SK-N-SH (cell line): ENCODE data around the gene HPCAL1. TPM values are rescaled to one million over a fixed set of nuclear protein-coding genes. Genes with fewer than 3 reads are reported as not detected.

Experiments
- CTCF ChIA-PET: fragments of 300-600, 350-600 bp; formaldehyde crosslinking; extraction: SDS; loops from one replicate; lab custom pipeline; 2021; lab: Yijun Ruan, JAX
- POLR2A ChIA-PET: fragments of 350-600 bp; sonication (Branson Sonifier 250); formaldehyde crosslinking; extraction: SDS; loops from one replicate; lab custom pipeline; 2020; ENCODE audit warnings: antibody characterized with exemption, inconsistent platforms; lab: Yijun Ruan, JAX
- DNase-seq: peaks from one replicate; pipeline ENCODE4 v3.0.0; 2012
- H2AFZ ChIP-seq: fragments of 200-600 bp; sonication (generic); 2 replicates; pipeline ENCODE4 v1.8.1; 2016; ENCODE audit warnings: antibody characterized with exemption, mild to moderate bottlenecking, low read depth
- H3F3A ChIP-seq: fragments of 200-600 bp; sonication (generic); replicated peaks from 2 replicates; pipeline ENCODE3; 2016; ENCODE audit warnings: antibody characterized with exemption, mild to moderate bottlenecking; ENCODE audit not compliant: insufficient read depth
- H3K27ac ChIP-seq, 2 experiments: fragments of 200-500 bp in 1 of 2; fragments of 200-600 bp in 1 of 2; sonication (Bioruptor generic) in 1 of 2; sonication (generic), shearing (Covaris generic) in 1 of 2; 2 replicates each; pipeline versions ENCODE4 v1.5.1 to v1.6.1; 2014 to 2016; ENCODE audit warnings: low read depth in 2 of 2, inconsistent platforms in 1 of 2, low read length in 1 of 2, mild to moderate bottlenecking in 1 of 2, mixed read lengths in 1 of 2
- H3K27me3 ChIP-seq: fragments of 200-600 bp; sonication (generic), shearing (Covaris generic); 2 replicates; pipeline ENCODE4 v1.6.1; 2016; ENCODE audit warnings: mixed run types; ENCODE audit not compliant: insufficient read depth
- H3K36me3 ChIP-seq, 2 experiments: fragments of 200-500 bp in 1 of 2; fragments of 200-600 bp in 1 of 2; sonication (Bioruptor generic) in 1 of 2; sonication (generic) in 1 of 2; replicated peaks in 1 of 2; 2 replicates each; pipeline versions ENCODE3 to v1.5.1; 2014 to 2016; ENCODE audit warnings: low read length in 1 of 2, mild to moderate bottlenecking in 1 of 2; ENCODE audit not compliant: insufficient read depth in 2 of 2, control insufficient read depth in 1 of 2
- H3K4me1 ChIP-seq, 2 experiments: fragments of 200-500 bp in 1 of 2; fragments of 200-600 bp in 1 of 2; sonication (Bioruptor generic) in 1 of 2; sonication (generic), shearing (Covaris generic) in 1 of 2; 2 replicates each; pipeline versions ENCODE4 v1.5.1 to v1.6.1; 2014 to 2016; ENCODE audit warnings: low read depth in 1 of 2, low read length in 1 of 2, mixed run types in 1 of 2; ENCODE audit not compliant: insufficient read depth in 2 of 2, control insufficient read depth in 1 of 2
- H3K4me2 ChIP-seq: fragments of 200-600 bp; sonication (generic), shearing (Covaris generic); 2 replicates; pipeline ENCODE4 v1.6.1; 2017; ENCODE audit warnings: mixed run types
- H3K4me3 ChIP-seq, 2 experiments: fragments of 200-500 bp in 1 of 2; fragments of 200-600 bp in 1 of 2; sonication (Bioruptor generic) in 1 of 2; sonication (generic), shearing (Covaris generic) in 1 of 2; 2 replicates each; pipeline versions ENCODE4 v1.5.1 to v1.8.1; 2014 to 2016; ENCODE audit warnings: low read depth in 2 of 2, inconsistent platforms in 1 of 2, low read length in 1 of 2, mild to moderate bottlenecking in 1 of 2, mixed read lengths in 1 of 2, moderate library complexity in 1 of 2
- H3K79me2 ChIP-seq: fragments of 200-600 bp; sonication (generic); 2 replicates; pipeline ENCODE4 v1.8.1; 2017; ENCODE audit warnings: mild to moderate bottlenecking; ENCODE audit not compliant: insufficient read depth
- H3K9ac ChIP-seq: fragments of 200-600 bp; sonication (generic); 2 replicates; pipeline ENCODE4 v1.6.1; 2017; ENCODE audit warnings: mixed run types
- H3K9me2 ChIP-seq: fragments of 200-600 bp; sonication (generic); 2 replicates; pipeline ENCODE4 v1.6.1; 2017; ENCODE audit warnings: mixed run types
- H3K9me3 ChIP-seq: fragments of 200-600 bp; sonication (generic); 2 replicates; pipeline ENCODE4 v1.6.1; 2017; ENCODE audit warnings: mixed run types, mild to moderate bottlenecking, moderate library complexity
- H4K20me1 ChIP-seq: fragments of 200-600 bp; sonication (generic); 2 replicates; pipeline ENCODE4 v1.6.1; 2017; ENCODE audit warnings: mild to moderate bottlenecking, mixed run types; ENCODE audit not compliant: insufficient read depth
- CHD2 ChIP-seq: fragments of 150-350 bp; IDR thresholded peaks from 2 replicates; pipeline ENCODE4 v1.6.1; 2018; ENCODE audit warnings: low read length; ENCODE audit not compliant: partially characterized antibody
- EP300 ChIP-seq, 2 experiments: IDR thresholded peaks; 2 replicates each; pipeline versions ENCODE4 v1.4.0 to v1.6.1; 2012; ENCODE audit warnings: borderline replicate concordance in 1 of 2, low read depth in 1 of 2, low read length in 1 of 2
- EZH2phosphoT487 ChIP-seq: fragments of 200-600 bp; sonication (generic); IDR thresholded peaks from 2 replicates; pipeline ENCODE4 v1.6.1; 2017; ENCODE audit warnings: low read depth, mixed run types, mild to moderate bottlenecking, antibody characterized with exemption, moderate library complexity, borderline replicate concordance
- FOXJ3 ChIP-seq: sonication (generic); formaldehyde crosslinking; IDR thresholded peaks from 2 replicates; pipeline ENCODE4 v1.5.1; 2020; ENCODE audit warnings: mild to moderate bottlenecking, missing genetic modification reagents
- GATA2 ChIP-seq: sonication (generic); formaldehyde crosslinking; IDR thresholded peaks from 2 replicates; pipeline ENCODE4 v1.5.0; 2020; ENCODE audit warnings: mild to moderate bottlenecking, missing genetic modification reagents
- IRF3 ChIP-seq: fragments of 150-350 bp; IDR thresholded peaks from 2 replicates; pipeline ENCODE4 v1.6.1; 2016; ENCODE audit warnings: mild to moderate bottlenecking, low read depth, low read length
- MAX ChIP-seq: IDR thresholded peaks from 2 replicates; pipeline ENCODE4 v1.4.0; 2012; ENCODE audit warnings: low read depth
- MXI1 ChIP-seq: IDR thresholded peaks from 2 replicates; pipeline ENCODE4 v1.6.1; 2012; ENCODE audit warnings: mild to moderate bottlenecking, low read depth, low read length, improper control_type of control experiment
- PBX3 ChIP-seq: IDR thresholded peaks from 2 replicates; pipeline ENCODE4; 2012
- SIN3A ChIP-seq: IDR thresholded peaks from 2 replicates; pipeline ENCODE4 v1.6.1; 2012; ENCODE audit warnings: low read depth, mild to moderate bottlenecking, low read length, moderate library complexity, borderline replicate concordance
- TAF1 ChIP-seq: IDR thresholded peaks from 2 replicates; pipeline ENCODE4 v1.6.1; 2012; ENCODE audit warnings: low read depth, mild to moderate bottlenecking, low read length, moderate library complexity, borderline replicate concordance
- TCF12 ChIP-seq: IDR thresholded peaks from 2 replicates; pipeline ENCODE4 v1.4.0; 2012
- YY1 ChIP-seq: IDR thresholded peaks from 2 replicates; pipeline ENCODE4 v1.4.0; 2012; ENCODE audit warnings: low read depth, mild to moderate bottlenecking
- WGBS: methylation state at CpG from one replicate; pipeline ENCODE4 v1.1.6; 2017; ENCODE audit warnings: low lambda C conversion rate; 5-methylcytosine and 5-hydroxymethylcytosine counted together
- polyA plus RNA-seq, 3 experiments: library from polyadenylated mRNA; depleted of rRNA; stranded (reverse); fragments of >200 nt; gene quantifications; 2 replicates each; pipeline ENCODE4 v1.2.3, GENCODE V29; 2012

The HPCAL1 gene
- polyA plus RNA-seq, 1 of the 3 experiments (the other 2 are of a cell fraction), result 77.0 TPM

- H3K4me3 ChIP-seq, result no peak overlapping the region
- no peak for DNase-seq
- peaks cover 8% of the 10 kb centered on the region; the same call in 1 of the 2 replicates for H4K20me1 ChIP-seq
- H2AFZ ChIP-seq, result no peak overlapping the region
- H3K9me3 ChIP-seq, result no peaks in the 10 kb centered on the region
- H3F3A ChIP-seq, result no peaks in the 10 kb centered on the region
- 98% methylated on average over 9 of the region's 9 CpGs for WGBS
- no peaks in the 10 kb centered on the region for H3K27me3 ChIP-seq
- no peaks in the 10 kb centered on the region for H3K36me3 ChIP-seq
- no peak overlapping the region for H3K4me2 ChIP-seq
- H3K4me1 ChIP-seq, result peaks cover 0 to 40% of the 10 kb centered on the region in 2 experiments; a peak in 1 of 4 replicates
- ChIA-PET POLR2A (no interaction called here), CTCF (interaction anchor here (0.8 to 2.4 kb wide), 3 partner anchors 10 to 55 kb away, joined by 3 to 13 read pairs (median 3); no protein-coding TSS in a partner anchor)
- H3K27ac ChIP-seq, result no peak overlapping the region
- H3K9me2 ChIP-seq, result no peaks in the 10 kb centered on the region
- no peaks in the 10 kb centered on the region for H3K79me2 ChIP-seq
- no peak for TF ChIP-seq TAF1
- no peak overlapping the region for H3K9ac ChIP-seq
Measured at GRCh38 chr2:10353931-10354330, 51.2 kb downstream of the HPCAL1 start.

GRCh38 chr2:10354399-10354798, 51.7 kb downstream of the HPCAL1 start:
- no peaks in the 10 kb centered on the region for H3K9me3 ChIP-seq
- H3K4me2 ChIP-seq, result no peak overlapping the region
- ChIA-PET POLR2A (no interaction called here), CTCF (interaction anchor here (1.0 to 2.4 kb wide), 3 partner anchors 9 to 55 kb away, joined by 3 to 13 read pairs (median 3); no protein-coding TSS in a partner anchor)
- H3K79me2 ChIP-seq, result no peaks in the 10 kb centered on the region
- no peak overlapping the region for H3K4me3 ChIP-seq
- H3K36me3 ChIP-seq, result no peaks in the 10 kb centered on the region
- TF ChIP-seq MAX (no peak), MXI1 (no peak), TCF12 (no peak), IRF3 (no peak), CHD2 (no peak), GATA2 (CRISPR knock-in tag) (no peak), PBX3 (no peak), FOXJ3 (no peak), EP300 (IDR thresholded peaks at IDR 0.05; ENCODE audit: borderline replicate concordance in 1 of 2, low read depth in 1 of 2, low read length in 1 of 2) (no peak), EZH2phosphoT487 (no peak), SIN3A (no peak), YY1 (no peak)
- H3K9me2 ChIP-seq, result no peaks in the 10 kb centered on the region
- no peak for DNase-seq
- WGBS, result 98% methylated on average over 10 of the region's 10 CpGs
- H3K27ac ChIP-seq, result no peak overlapping the region
- H3F3A ChIP-seq, result no peaks in the 10 kb centered on the region
- no peaks in the 10 kb centered on the region for H3K27me3 ChIP-seq
- H3K9ac ChIP-seq, result no peak overlapping the region
- no peak overlapping the region for H2AFZ ChIP-seq
- peaks cover 8% of the 10 kb centered on the region; the same call in 1 of the 2 replicates for H4K20me1 ChIP-seq
- peaks cover 0 to 45% of the 10 kb centered on the region in 2 experiments; a peak in 1 of 4 replicates for H3K4me1 ChIP-seq
